ENCODE results near the gene COA8.

COA8 gene

DNA sequence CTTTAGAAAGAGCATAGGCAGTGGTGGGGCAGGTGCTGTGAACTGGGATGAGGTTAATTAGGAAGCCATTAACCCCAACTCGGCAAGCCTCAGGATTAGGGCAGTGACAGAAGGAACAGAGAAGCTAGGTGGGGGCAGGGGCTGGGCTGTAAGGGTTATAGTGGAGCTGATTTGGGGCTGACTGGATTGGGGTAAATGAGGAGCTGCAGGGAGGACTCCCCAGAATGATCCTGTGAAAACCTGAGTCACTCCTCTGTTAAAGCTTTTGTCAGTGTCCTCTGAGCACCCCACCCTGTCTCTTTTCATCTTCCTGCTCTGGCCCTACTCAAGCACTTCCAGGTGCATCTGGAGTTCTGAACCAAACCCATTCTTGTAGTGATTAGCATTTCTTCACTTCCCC, 70.6 kb downstream of the COA8 start:
- Histone ChIP-seq H3K27ac (ENCODE audit: low read depth, low read length) (no peak overlapping the region), H3K9me3 (ENCODE audit: control insufficient read depth in 1 of 2, low read length in 2 of 2) (no peaks in the 10 kb centered on the region), H3K36me3 (ENCODE audit: control insufficient read depth in 1 of 2, insufficient read depth in 2 of 2, low read length in 2 of 2) (peaks cover 0 to 8% of the 10 kb centered on the region in 2 donors), H3K4me1 (ENCODE audit: control insufficient read depth in 1 of 2, insufficient read depth in 2 of 2, low read length in 2 of 2) (peaks cover 16 to 18% of the 10 kb centered on the region in 2 donors), H3K9ac (ENCODE audit: low read depth in 1 of 2, low read length in 2 of 2) (no peak overlapping the region), H3K27me3 (ENCODE audit: control insufficient read depth in 1 of 2, insufficient read depth in 2 of 2, low read length in 2 of 2) (no peaks in the 10 kb centered on the region), H3K4me3 (ENCODE audit: low read depth in 1 of 2, low read length in 2 of 2) (no peak overlapping the region)

DNA sequence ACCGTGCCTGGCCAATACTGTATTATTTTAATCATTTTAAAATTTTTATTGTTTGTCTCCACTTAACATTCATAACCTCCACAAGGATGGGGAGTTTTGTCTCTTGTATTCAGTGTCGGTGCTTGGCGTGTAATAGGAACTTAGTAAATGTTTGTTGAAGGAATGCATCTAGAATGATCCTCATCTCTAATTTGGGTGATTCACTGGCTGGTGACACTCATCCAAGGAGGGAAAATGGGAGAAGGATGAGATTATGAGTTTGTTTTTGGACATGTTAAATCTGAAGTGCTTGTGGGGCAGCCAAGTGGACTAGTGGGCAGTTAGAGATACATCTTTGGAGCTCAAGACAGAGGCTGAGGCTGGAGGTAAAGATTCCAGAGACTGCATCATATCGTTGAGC, 71.4 kb downstream of the COA8 start:
- Histone ChIP-seq H3K9me3 (ENCODE audit: control insufficient read depth in 1 of 2, low read length in 2 of 2) (no peaks in the 10 kb centered on the region), H3K27ac (ENCODE audit: low read depth, low read length) (no peak overlapping the region), H3K9ac (ENCODE audit: low read depth in 1 of 2, low read length in 2 of 2) (no peak overlapping the region), H3K36me3 (ENCODE audit: control insufficient read depth in 1 of 2, insufficient read depth in 2 of 2, low read length in 2 of 2) (peaks cover 0 to 8% of the 10 kb centered on the region in 2 donors), H3K4me1 (ENCODE audit: control insufficient read depth in 1 of 2, insufficient read depth in 2 of 2, low read length in 2 of 2) (peaks cover 18 to 20% of the 10 kb centered on the region in 2 donors), H3K27me3 (ENCODE audit: control insufficient read depth in 1 of 2, insufficient read depth in 2 of 2, low read length in 2 of 2) (no peaks in the 10 kb centered on the region), H3K4me3 (ENCODE audit: low read depth in 1 of 2, low read length in 2 of 2) (no peak overlapping the region)

DNA sequence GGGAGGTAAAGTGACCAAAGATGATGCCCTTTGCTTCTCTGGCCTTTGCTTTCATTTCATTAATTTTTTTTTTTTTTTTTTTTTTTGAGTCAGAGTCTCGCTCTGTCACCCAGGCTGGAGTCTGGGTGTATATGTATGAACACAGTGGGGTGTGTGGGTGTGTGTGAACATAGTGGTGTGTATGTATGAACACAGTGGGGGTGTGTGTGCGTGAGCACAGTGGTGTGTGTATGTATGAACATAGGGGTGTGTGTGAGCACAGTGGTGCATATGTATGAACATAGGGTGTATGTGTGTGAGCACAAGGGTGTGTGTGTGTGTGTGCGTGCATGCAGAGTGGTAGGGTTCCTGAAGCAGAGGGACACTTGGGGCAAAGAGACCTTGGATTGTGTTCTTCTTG, 75.8 kb downstream of the COA8 start:
- Histone ChIP-seq H3K4me3 (ENCODE audit: low read depth in 1 of 2, low read length in 2 of 2) (no peak overlapping the region), H3K36me3 (ENCODE audit: control insufficient read depth in 1 of 2, insufficient read depth in 2 of 2, low read length in 2 of 2) (peaks cover 0 to 6% of the 10 kb centered on the region in 2 donors), H3K9ac (ENCODE audit: low read depth in 1 of 2, low read length in 2 of 2) (no peak overlapping the region), H3K4me1 (ENCODE audit: control insufficient read depth in 1 of 2, insufficient read depth in 2 of 2, low read length in 2 of 2) (peaks cover 3 to 5% of the 10 kb centered on the region in 2 donors), H3K27me3 (ENCODE audit: control insufficient read depth in 1 of 2, insufficient read depth in 2 of 2, low read length in 2 of 2) (no peaks in the 10 kb centered on the region), H3K9me3 (ENCODE audit: control insufficient read depth in 1 of 2, low read length in 2 of 2) (no peaks in the 10 kb centered on the region), H3K27ac (ENCODE audit: low read depth, low read length) (no peak overlapping the region)
